Keratinocyte (primary cell): Measurements from ENCODE around the gene KCTD14. TPM values are rescaled to one million over a fixed set of nuclear protein-coding genes. Genes with fewer than 3 reads are reported as not detected.

Source experiments
- DNase-seq: peaks from one replicate; pipeline ENCODE4 v3.0.0-alpha.2; 2011; ENCODE audit warnings: low read depth, missing footprints, low spot score
- FAIRE-seq: peaks from 2 replicates; lab custom pipeline; 2011; peaks lifted over from hg19 to GRCh38; lab: Jason Lieb, UNC
- H2AFZ ChIP-seq: 2 replicates; pipeline ENCODE4 v1.6.0; 2012; ENCODE audit warnings: low read length, control low read depth, inconsistent platforms; ENCODE audit not compliant: control insufficient read depth
- H3K27ac ChIP-seq: 2 replicates; pipeline ENCODE4 v1.5.1; 2011; ENCODE audit warnings: low read length; ENCODE audit not compliant: control insufficient read depth, insufficient read depth
- H3K27me3 ChIP-seq: 3 replicates; pipeline ENCODE4 v1.6.0; 2011; ENCODE audit warnings: low read length; ENCODE audit not compliant: control insufficient read depth, insufficient read depth; ENCODE audit errors: extremely low read depth
- H3K36me3 ChIP-seq, 2 experiments: 2 replicates in 1 of 2; 3 replicates in 1 of 2; pipeline ENCODE4 v1.5.1; 2011; ENCODE audit warnings: low read length in 2 of 2, mild to moderate bottlenecking in 1 of 2; ENCODE audit not compliant: control insufficient read depth in 2 of 2, insufficient read depth in 2 of 2; ENCODE audit errors: extremely low read depth in 1 of 2
- H3K4me1 ChIP-seq: 3 replicates; pipeline ENCODE4 v1.5.1; 2011; ENCODE audit warnings: low read length; ENCODE audit not compliant: control insufficient read depth, insufficient read depth; ENCODE audit errors: extremely low read depth
- H3K4me2 ChIP-seq: 3 replicates; pipeline ENCODE4 v1.6.0; 2011; ENCODE audit warnings: low read depth, low read length; ENCODE audit not compliant: control insufficient read depth, insufficient read depth; ENCODE audit errors: extremely low read depth
- H3K4me3 ChIP-seq, 3 experiments: fragments of 200-600 bp in 1 of 3; sonication (generic) in 1 of 3; 2 replicates in 2 of 3; 3 replicates in 1 of 3; pipeline ENCODE4 v1.5.1; 2011 to 2016; ENCODE audit warnings: low read length in 3 of 3, mild to moderate bottlenecking in 3 of 3, control low read depth in 2 of 3, inconsistent platforms in 1 of 3, low read depth in 1 of 3, mixed read lengths in 1 of 3, mixed run types in 1 of 3, moderate library complexity in 1 of 3; ENCODE audit not compliant: control insufficient read depth in 2 of 3, insufficient read depth in 2 of 3; ENCODE audit errors: extremely low read depth in 1 of 3
- H3K79me2 ChIP-seq: 2 replicates; pipeline ENCODE4 v1.6.0; 2012; ENCODE audit warnings: low read length; ENCODE audit not compliant: control insufficient read depth, insufficient read depth
- H3K9ac ChIP-seq: 3 replicates; pipeline ENCODE4 v1.6.0; 2011; ENCODE audit warnings: low read length; ENCODE audit not compliant: control insufficient read depth, insufficient read depth; ENCODE audit errors: extremely low read depth
- H3K9me1 ChIP-seq: 3 replicates; pipeline ENCODE4 v1.6.0; 2011; ENCODE audit warnings: low read length; ENCODE audit not compliant: control insufficient read depth, insufficient read depth; ENCODE audit errors: extremely low read depth
- H3K9me3 ChIP-seq: 2 replicates; pipeline ENCODE4 v1.5.1; 2012; ENCODE audit warnings: low read depth, low read length; ENCODE audit not compliant: control insufficient read depth
- H4K20me1 ChIP-seq: 3 replicates; pipeline ENCODE4 v1.6.0; 2011; ENCODE audit warnings: low read length; ENCODE audit not compliant: control insufficient read depth, insufficient read depth; ENCODE audit errors: extremely low read depth
- CTCF ChIP-seq, 3 experiments: IDR thresholded peaks in 1 of 3; conservative IDR thresholded peaks in 1 of 3; optimal IDR thresholded peaks in 1 of 3; 2 replicates in 2 of 3; 3 replicates in 1 of 3; pipeline versions ENCODE3 to v1.5.1; 2011; ENCODE audit warnings: low read length in 3 of 3, mild to moderate bottlenecking in 3 of 3, moderate library complexity in 2 of 3, control low read depth in 1 of 3, inconsistent platforms in 1 of 3; ENCODE audit not compliant: insufficient read depth in 2 of 3; ENCODE audit errors: extremely low read depth in 1 of 3
- EZH2 ChIP-seq: IDR thresholded peaks from one replicate; pipeline ENCODE4 v1.6.1; 2012; ENCODE audit warnings: inconsistent platforms, mild to moderate bottlenecking, low read length, moderate library complexity
- dilution Hi-C: fragments of 300-500 bp; cut with MboI; formaldehyde crosslinking; loops from one replicate; pipeline ENCODE4 v1.7.0; 2020; ENCODE audit warnings: low sequenced_read_pairs; ENCODE audit not compliant: extremely low pct_ligation_motif_present
- polyA plus RNA-seq, 5 experiments: library from polyadenylated mRNA; depleted of rRNA in 3 of 5; stranded (reverse) in 3 of 5; stranded (forward) in 1 of 5; unstranded in 1 of 5; fragments of >200 nt; gene quantifications; 1 replicate in 1 of 5; 2 replicates in 3 of 5; 3 replicates in 1 of 5; pipeline versions ENCODE4 v1.2.1 to v1.2.3, GENCODE V29; 2011 to 2012; ENCODE audit warnings: missing spikeins in 2 of 5, low read depth in 1 of 5, low replicate concordance in 1 of 5

The KCTD14 gene
- polyA plus RNA-seq, 1 donor (not counting 4 experiments of a cell fraction or from before 2014, with no cell fraction given): 2.1 TPM

- H4K20me1 ChIP-seq: no peaks in the 10 kb centered on the region
- no peak overlapping the region for H3K4me3 ChIP-seq
- TF ChIP-seq EZH2 (no peak), CTCF (optimal IDR thresholded peaks at IDR 0.05 in 1 of 3, IDR thresholded peaks at IDR 0.05 in 1 of 3, conservative IDR thresholded peaks at IDR 0.05 in 1 of 3; ENCODE audit: extremely low read depth in 1 of 3, insufficient read depth in 2 of 3, low read length in 3 of 3) (no peak)
- H3K9me3 ChIP-seq: no peaks in the 10 kb centered on the region
- H3K9me1 ChIP-seq: no peaks in the 10 kb centered on the region
- DNase-seq (no peak), FAIRE-seq (no peak)
- H3K79me2 ChIP-seq: no peaks in the 10 kb centered on the region
- dilution Hi-C loops: no loop called here
- peak overlapping the region; percentile 75 for H3K4me2 ChIP-seq
- no peak overlapping the region for H3K9ac ChIP-seq
- H3K4me1 ChIP-seq: peaks cover 19% of the 10 kb centered on the region
- peak overlapping the region; percentile 75 for H2AFZ ChIP-seq
- H3K27ac ChIP-seq: peak overlapping the region; percentile 57
- no peaks in the 10 kb centered on the region for H3K27me3 ChIP-seq
- H3K36me3 ChIP-seq: no peaks in the 10 kb centered on the region
Observed at GRCh38 chr11:78039391-78039918, 16.4 kb upstream of the KCTD14 start.

GRCh38 chr11:78038697-78039313 lies 15.7 kb upstream of the KCTD14 start:
- no peaks in the 10 kb centered on the region for H3K9me1 ChIP-seq
- no peak overlapping the region for H3K9ac ChIP-seq
- H3K27ac ChIP-seq: no peak overlapping the region
- no peaks in the 10 kb centered on the region for H3K36me3 ChIP-seq
- no peaks in the 10 kb centered on the region for H4K20me1 ChIP-seq
- no peaks in the 10 kb centered on the region for H3K9me3 ChIP-seq
- H2AFZ ChIP-seq: no peak overlapping the region
- dilution Hi-C loops: no loop called here
- no peaks in the 10 kb centered on the region for H3K27me3 ChIP-seq
- peaks cover 19% of the 10 kb centered on the region for H3K4me1 ChIP-seq
- FAIRE-seq (no peak), DNase-seq (no peak)
- no peak overlapping the region for H3K4me2 ChIP-seq
- no peak overlapping the region for H3K4me3 ChIP-seq
- no peaks in the 10 kb centered on the region for H3K79me2 ChIP-seq
- TF ChIP-seq EZH2 (no peak), CTCF (optimal IDR thresholded peaks at IDR 0.05 in 1 of 3, IDR thresholded peaks at IDR 0.05 in 1 of 3, conservative IDR thresholded peaks at IDR 0.05 in 1 of 3; ENCODE audit: extremely low read depth in 1 of 3, insufficient read depth in 2 of 3, low read length in 3 of 3) (no peak)
